Measurements from ENCODE around the gene XRCC4. TPM values are rescaled to one million over a fixed set of nuclear protein-coding genes. Genes with fewer than 3 reads are reported as not detected.

Gene XRCC4
- total and polyA plus RNA-seq, 2 of the 8 experiments (the other 6 are each of a cell fraction or from before 2014, with no cell fraction given) = 3.0 to 8.3 TPM

DNA sequence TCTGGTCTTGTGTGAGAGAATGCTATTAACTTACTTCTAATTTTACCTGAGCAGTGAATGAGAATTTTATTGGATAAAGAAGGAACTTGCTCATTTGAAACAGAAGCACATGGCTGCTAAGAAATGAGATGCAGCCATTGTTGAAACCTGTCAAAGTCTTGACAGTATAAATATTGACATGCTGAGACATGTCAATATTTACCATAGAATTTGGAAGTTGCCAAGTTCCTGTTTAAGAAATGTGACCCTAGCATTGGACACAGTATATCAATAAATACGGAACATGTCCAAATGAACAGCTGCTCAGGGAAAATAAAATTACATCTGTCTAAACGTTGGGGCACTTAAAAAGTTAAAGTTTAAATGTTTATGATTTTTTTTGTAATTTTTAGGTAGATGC is 7.8 kb downstream of the XRCC4 start (continued):
- TF ChIP-seq, protein P1, sequence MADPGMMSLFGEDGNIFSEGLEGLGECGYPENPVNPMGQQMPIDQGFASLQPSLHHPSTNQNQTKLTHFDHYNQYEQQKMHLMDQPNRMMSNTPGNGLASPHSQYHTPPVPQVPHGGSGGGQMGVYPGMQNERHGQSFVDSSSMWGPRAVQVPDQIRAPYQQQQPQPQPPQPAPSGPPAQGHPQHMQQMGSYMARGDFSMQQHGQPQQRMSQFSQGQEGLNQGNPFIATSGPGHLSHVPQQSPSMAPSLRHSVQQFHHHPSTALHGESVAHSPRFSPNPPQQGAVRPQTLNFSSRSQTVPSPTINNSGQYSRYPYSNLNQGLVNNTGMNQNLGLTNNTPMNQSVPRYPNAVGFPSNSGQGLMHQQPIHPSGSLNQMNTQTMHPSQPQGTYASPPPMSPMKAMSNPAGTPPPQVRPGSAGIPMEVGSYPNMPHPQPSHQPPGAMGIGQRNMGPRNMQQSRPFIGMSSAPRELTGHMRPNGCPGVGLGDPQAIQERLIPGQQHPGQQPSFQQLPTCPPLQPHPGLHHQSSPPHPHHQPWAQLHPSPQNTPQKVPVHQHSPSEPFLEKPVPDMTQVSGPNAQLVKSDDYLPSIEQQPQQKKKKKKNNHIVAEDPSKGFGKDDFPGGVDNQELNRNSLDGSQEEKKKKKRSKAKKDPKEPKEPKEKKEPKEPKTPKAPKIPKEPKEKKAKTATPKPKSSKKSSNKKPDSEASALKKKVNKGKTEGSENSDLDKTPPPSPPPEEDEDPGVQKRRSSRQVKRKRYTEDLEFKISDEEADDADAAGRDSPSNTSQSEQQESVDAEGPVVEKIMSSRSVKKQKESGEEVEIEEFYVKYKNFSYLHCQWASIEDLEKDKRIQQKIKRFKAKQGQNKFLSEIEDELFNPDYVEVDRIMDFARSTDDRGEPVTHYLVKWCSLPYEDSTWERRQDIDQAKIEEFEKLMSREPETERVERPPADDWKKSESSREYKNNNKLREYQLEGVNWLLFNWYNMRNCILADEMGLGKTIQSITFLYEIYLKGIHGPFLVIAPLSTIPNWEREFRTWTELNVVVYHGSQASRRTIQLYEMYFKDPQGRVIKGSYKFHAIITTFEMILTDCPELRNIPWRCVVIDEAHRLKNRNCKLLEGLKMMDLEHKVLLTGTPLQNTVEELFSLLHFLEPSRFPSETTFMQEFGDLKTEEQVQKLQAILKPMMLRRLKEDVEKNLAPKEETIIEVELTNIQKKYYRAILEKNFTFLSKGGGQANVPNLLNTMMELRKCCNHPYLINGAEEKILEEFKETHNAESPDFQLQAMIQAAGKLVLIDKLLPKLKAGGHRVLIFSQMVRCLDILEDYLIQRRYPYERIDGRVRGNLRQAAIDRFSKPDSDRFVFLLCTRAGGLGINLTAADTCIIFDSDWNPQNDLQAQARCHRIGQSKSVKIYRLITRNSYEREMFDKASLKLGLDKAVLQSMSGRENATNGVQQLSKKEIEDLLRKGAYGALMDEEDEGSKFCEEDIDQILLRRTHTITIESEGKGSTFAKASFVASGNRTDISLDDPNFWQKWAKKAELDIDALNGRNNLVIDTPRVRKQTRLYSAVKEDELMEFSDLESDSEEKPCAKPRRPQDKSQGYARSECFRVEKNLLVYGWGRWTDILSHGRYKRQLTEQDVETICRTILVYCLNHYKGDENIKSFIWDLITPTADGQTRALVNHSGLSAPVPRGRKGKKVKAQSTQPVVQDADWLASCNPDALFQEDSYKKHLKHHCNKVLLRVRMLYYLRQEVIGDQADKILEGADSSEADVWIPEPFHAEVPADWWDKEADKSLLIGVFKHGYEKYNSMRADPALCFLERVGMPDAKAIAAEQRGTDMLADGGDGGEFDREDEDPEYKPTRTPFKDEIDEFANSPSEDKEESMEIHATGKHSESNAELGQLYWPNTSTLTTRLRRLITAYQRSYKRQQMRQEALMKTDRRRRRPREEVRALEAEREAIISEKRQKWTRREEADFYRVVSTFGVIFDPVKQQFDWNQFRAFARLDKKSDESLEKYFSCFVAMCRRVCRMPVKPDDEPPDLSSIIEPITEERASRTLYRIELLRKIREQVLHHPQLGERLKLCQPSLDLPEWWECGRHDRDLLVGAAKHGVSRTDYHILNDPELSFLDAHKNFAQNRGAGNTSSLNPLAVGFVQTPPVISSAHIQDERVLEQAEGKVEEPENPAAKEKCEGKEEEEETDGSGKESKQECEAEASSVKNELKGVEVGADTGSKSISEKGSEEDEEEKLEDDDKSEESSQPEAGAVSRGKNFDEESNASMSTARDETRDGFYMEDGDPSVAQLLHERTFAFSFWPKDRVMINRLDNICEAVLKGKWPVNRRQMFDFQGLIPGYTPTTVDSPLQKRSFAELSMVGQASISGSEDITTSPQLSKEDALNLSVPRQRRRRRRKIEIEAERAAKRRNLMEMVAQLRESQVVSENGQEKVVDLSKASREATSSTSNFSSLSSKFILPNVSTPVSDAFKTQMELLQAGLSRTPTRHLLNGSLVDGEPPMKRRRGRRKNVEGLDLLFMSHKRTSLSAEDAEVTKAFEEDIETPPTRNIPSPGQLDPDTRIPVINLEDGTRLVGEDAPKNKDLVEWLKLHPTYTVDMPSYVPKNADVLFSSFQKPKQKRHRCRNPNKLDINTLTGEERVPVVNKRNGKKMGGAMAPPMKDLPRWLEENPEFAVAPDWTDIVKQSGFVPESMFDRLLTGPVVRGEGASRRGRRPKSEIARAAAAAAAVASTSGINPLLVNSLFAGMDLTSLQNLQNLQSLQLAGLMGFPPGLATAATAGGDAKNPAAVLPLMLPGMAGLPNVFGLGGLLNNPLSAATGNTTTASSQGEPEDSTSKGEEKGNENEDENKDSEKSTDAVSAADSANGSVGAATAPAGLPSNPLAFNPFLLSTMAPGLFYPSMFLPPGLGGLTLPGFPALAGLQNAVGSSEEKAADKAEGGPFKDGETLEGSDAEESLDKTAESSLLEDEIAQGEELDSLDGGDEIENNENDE (IDR thresholded peaks at IDR 0.05; ENCODE audit: insufficient replicate concordance, low read length) = no peak
- TF ChIP-seq TEAD4 (IDR thresholded peaks at IDR 0.05; ENCODE audit: low read depth, low read length) = no peak
- no peak for TF ChIP-seq ZNF274 (IDR thresholded peaks at IDR 0.05; ENCODE audit: borderline replicate concordance, extremely low read depth, low read length)
- no peak for TF ChIP-seq SIN3A (conservative IDR thresholded peaks at IDR 0.05 in 1 of 2, IDR thresholded peaks at IDR 0.05 in 1 of 2; ENCODE audit: low read depth in 1 of 2, low read length in 2 of 2)
- no peak for TF ChIP-seq EP300 (IDR thresholded peaks at IDR 0.05; ENCODE audit: borderline replicate concordance in 1 of 2, low read depth in 2 of 2, low read length in 2 of 2)
- TF ChIP-seq, protein P2, sequence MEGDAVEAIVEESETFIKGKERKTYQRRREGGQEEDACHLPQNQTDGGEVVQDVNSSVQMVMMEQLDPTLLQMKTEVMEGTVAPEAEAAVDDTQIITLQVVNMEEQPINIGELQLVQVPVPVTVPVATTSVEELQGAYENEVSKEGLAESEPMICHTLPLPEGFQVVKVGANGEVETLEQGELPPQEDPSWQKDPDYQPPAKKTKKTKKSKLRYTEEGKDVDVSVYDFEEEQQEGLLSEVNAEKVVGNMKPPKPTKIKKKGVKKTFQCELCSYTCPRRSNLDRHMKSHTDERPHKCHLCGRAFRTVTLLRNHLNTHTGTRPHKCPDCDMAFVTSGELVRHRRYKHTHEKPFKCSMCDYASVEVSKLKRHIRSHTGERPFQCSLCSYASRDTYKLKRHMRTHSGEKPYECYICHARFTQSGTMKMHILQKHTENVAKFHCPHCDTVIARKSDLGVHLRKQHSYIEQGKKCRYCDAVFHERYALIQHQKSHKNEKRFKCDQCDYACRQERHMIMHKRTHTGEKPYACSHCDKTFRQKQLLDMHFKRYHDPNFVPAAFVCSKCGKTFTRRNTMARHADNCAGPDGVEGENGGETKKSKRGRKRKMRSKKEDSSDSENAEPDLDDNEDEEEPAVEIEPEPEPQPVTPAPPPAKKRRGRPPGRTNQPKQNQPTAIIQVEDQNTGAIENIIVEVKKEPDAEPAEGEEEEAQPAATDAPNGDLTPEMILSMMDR (IDR thresholded peaks at IDR 0.05; ENCODE audit: control extremely low read depth in 1 of 3, insufficient read depth in 1 of 3, low read depth in 1 of 3, low read length in 3 of 3) = no peak
- no peak for TF ChIP-seq CHD2 (IDR thresholded peaks at IDR 0.05; ENCODE audit: low read length)
- no peak for TF ChIP-seq CREB1 (IDR thresholded peaks at IDR 0.05)
- no peak for TF ChIP-seq HDAC6 (IDR thresholded peaks at IDR 0.05; ENCODE audit: low read depth, low read length)
